GM23248 (cell line): ENCODE measurements around the gene TXLNB.

Source experiments
- EZH2 ChIP-seq: fragments of 200-600 bp; sonication (generic); IDR thresholded peaks from 2 replicates; pipeline ENCODE4 v1.6.1; 2018; ENCODE audit warnings: antibody characterized with exemption, mild to moderate bottlenecking; ENCODE audit not compliant: insufficient read depth, poor library complexity, severe bottlenecking
- EZH2phosphoT487 ChIP-seq: fragments of 200-600 bp; sonication (generic); IDR thresholded peaks from 2 replicates; pipeline ENCODE4 v1.6.1; 2018; ENCODE audit warnings: antibody characterized with exemption, moderate library complexity, mild to moderate bottlenecking, low read depth; ENCODE audit not compliant: insufficient read depth

DNA sequence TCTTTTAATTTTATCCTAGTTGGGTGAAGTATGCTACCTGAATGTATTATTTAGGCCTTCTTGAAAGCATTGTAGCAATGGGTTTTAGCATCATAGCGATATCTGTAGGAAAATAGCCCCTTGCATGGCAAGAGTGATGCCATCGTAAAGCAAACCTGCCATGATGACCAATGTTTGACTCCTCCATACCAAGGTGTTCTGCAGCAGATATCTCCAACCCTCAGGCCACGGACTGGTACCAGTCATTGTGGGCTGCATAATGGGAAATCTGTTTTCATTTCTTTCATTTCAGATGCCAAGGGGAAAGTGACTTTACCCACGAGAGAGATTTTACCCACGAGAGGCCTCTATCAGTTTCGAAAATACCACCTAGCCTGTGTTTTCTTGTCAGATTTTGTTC is 6.2 kb downstream of the TXLNB start:
- no peak for TF ChIP-seq EZH2
- no peak for TF ChIP-seq EZH2phosphoT487
